Fibroblast of lung (primary cell): ENCODE measurements around the gene ABHD16A. TPM values are rescaled to one million over a fixed set of nuclear protein-coding genes. Genes with fewer than 3 reads are reported as not detected.

ENCODE experiments used
- DNase-seq, 2 donors: peaks; one replicate each; pipeline versions ENCODE4 v3.0.0 to v3.0.0-alpha.2; 2010; ENCODE audit warnings: low read depth in 2 of 2
- H2AFZ ChIP-seq: 2 replicates; pipeline ENCODE4 v1.5.1; 2012; ENCODE audit warnings: low read length, control low read depth, inconsistent platforms
- H3K27ac ChIP-seq: 2 replicates; pipeline ENCODE4 v1.5.1; 2011; ENCODE audit warnings: low read length, control low read depth; ENCODE audit not compliant: insufficient read depth
- H3K27me3 ChIP-seq: 2 replicates; pipeline ENCODE4 v1.5.1; 2011; ENCODE audit warnings: mild to moderate bottlenecking, low read length; ENCODE audit not compliant: control insufficient read depth, insufficient read depth
- H3K36me3 ChIP-seq: 2 replicates; pipeline ENCODE4 v1.5.1; 2011; ENCODE audit warnings: low read length; ENCODE audit not compliant: control insufficient read depth, insufficient read depth
- H3K4me1 ChIP-seq: 2 replicates; pipeline ENCODE4 v1.5.1; 2011; ENCODE audit warnings: low read length; ENCODE audit not compliant: control insufficient read depth, insufficient read depth; ENCODE audit errors: extremely low read depth
- H3K4me2 ChIP-seq: 2 replicates; pipeline ENCODE4 v1.5.1; 2011; ENCODE audit warnings: low read length, control low read depth; ENCODE audit not compliant: insufficient read depth; ENCODE audit errors: extremely low read depth
- H3K4me3 ChIP-seq, 4 experiments: fragments of 200-600 bp in 1 of 4; sonication (generic) in 1 of 4; replicated peaks in 1 of 4; 2 replicates each; pipeline ENCODE4 v1.5.1; 2011 to 2016; ENCODE audit warnings: low read length in 4 of 4, low read depth in 3 of 4, mild to moderate bottlenecking in 3 of 4, control low read depth in 2 of 4, inconsistent platforms in 1 of 4, mixed read lengths in 1 of 4; ENCODE audit not compliant: insufficient read depth in 1 of 4; ENCODE audit errors: control extremely low read depth in 1 of 4
- H3K79me2 ChIP-seq: 2 replicates; pipeline ENCODE4 v1.5.1; 2012; ENCODE audit warnings: mild to moderate bottlenecking, low read length, inconsistent platforms; ENCODE audit not compliant: control insufficient read depth, insufficient read depth
- H3K9ac ChIP-seq: 2 replicates; pipeline ENCODE4 v1.5.1; 2011; ENCODE audit warnings: mild to moderate bottlenecking, low read length, control low read depth; ENCODE audit not compliant: insufficient read depth
- H3K9me3 ChIP-seq: 2 replicates; pipeline ENCODE4 v1.5.1; 2012; ENCODE audit warnings: low read depth, low read length; ENCODE audit not compliant: control insufficient read depth, insufficient read depth
- H4K20me1 ChIP-seq: 2 replicates; pipeline ENCODE4 v1.5.1; 2011; ENCODE audit warnings: low read length; ENCODE audit not compliant: control insufficient read depth, insufficient read depth; ENCODE audit errors: extremely low read depth
- CTCF ChIP-seq, 2 donors: IDR thresholded peaks in 1 of 2; conservative IDR thresholded peaks in 1 of 2; 1 replicate in 1 of 2; 2 replicates in 1 of 2; pipeline ENCODE4 v1.5.1; 2011 to 2012; ENCODE audit warnings: low read length in 2 of 2, control low read depth in 1 of 2, inconsistent platforms in 1 of 2, low read depth in 1 of 2, mild to moderate bottlenecking in 1 of 2
- EZH2 ChIP-seq: IDR thresholded peaks from 2 replicates; pipeline ENCODE4 v1.5.1; 2012; ENCODE audit warnings: low read length, control low read depth, mild to moderate bottlenecking; ENCODE audit errors: missing control alignments
- polyA plus RNA-seq, 2 donors: library from polyadenylated mRNA; depleted of rRNA in 1 of 2; stranded (reverse) in 1 of 2; unstranded in 1 of 2; fragments of >200 nt; gene quantifications; 2 replicates each; pipeline ENCODE4 v1.2.1, GENCODE V29; 2011 to 2012; ENCODE audit warnings: missing spikeins in 1 of 2
- total RNA-seq: library from RNA; depleted of rRNA; stranded (reverse); fragments of >200 nt; gene quantifications from 2 replicates; pipeline ENCODE4 v1.2.1, GENCODE V29; 2014

Gene ABHD16A
- total and polyA plus RNA-seq, 2 donors (not counting 1 experiment from before 2014, with no cell fraction given), result 25.1 to 72.0 TPM

- TF ChIP-seq CTCF (conservative IDR thresholded peaks at IDR 0.05 in 1 of 2, IDR thresholded peaks at IDR 0.05 in 1 of 2; ENCODE audit: low read depth in 1 of 2, low read length in 2 of 2) (no peak), EZH2 (no peak)
- Histone ChIP-seq H4K20me1 (no peaks in the 10 kb centered on the region), H3K4me1 (peaks cover 9% of the 10 kb centered on the region), H3K9me3 (no peaks in the 10 kb centered on the region), H3K4me3 (no peak overlapping the region), H3K27ac (no peak overlapping the region), H3K79me2 (peaks cover 43% of the 10 kb centered on the region), H3K9ac (no peak overlapping the region), H3K4me2 (no peak overlapping the region), H3K27me3 (no peaks in the 10 kb centered on the region), H2AFZ (no peak overlapping the region), H3K36me3 (peaks cover 5% of the 10 kb centered on the region)
- no peak for DNase-seq
Measured at GRCh38 chr6:31654574-31655348, 48.4 kb downstream of the ABHD16A start.

GRCh38 chr6:31652925-31653724, 50.0 kb downstream of the ABHD16A start:
- Histone ChIP-seq H3K4me2 (peak overlapping the region; percentile 79), H4K20me1 (no peaks in the 10 kb centered on the region), H3K9ac (peak overlapping the region; percentile 96), H2AFZ (peak overlapping the region; percentile 73), H3K79me2 (peaks cover 34% of the 10 kb centered on the region), H3K4me3 (peak overlapping the region; percentile 55 to 96 (median 66)), H3K27me3 (no peaks in the 10 kb centered on the region), H3K9me3 (no peaks in the 10 kb centered on the region), H3K36me3 (peaks cover 6% of the 10 kb centered on the region), H3K4me1 (no peaks in the 10 kb centered on the region), H3K27ac (peak overlapping the region; percentile 98)
- TF ChIP-seq CTCF (conservative IDR thresholded peaks at IDR 0.05 in 1 of 2, IDR thresholded peaks at IDR 0.05 in 1 of 2; ENCODE audit: low read depth in 1 of 2, low read length in 2 of 2) (peak; percentile 12 to 13), EZH2 (no peak)
- DNase-seq, result peak in 1 of 2 donors; percentile 88

- H4K20me1 ChIP-seq, result no peaks in the 10 kb centered on the region
- H3K4me2 ChIP-seq, result peak overlapping the region; percentile 49
- H2AFZ ChIP-seq, result peak overlapping the region; percentile 30
- H3K79me2 ChIP-seq, result peaks cover 30% of the 10 kb centered on the region
- peak overlapping the region; percentile 55 to 96 (median 66) for H3K4me3 ChIP-seq
- H3K27ac ChIP-seq, result peak overlapping the region; percentile 98
- peaks cover 8% of the 10 kb centered on the region for H3K36me3 ChIP-seq
- no peaks in the 10 kb centered on the region for H3K9me3 ChIP-seq
- no peak for TF ChIP-seq EZH2
- TF ChIP-seq CTCF (conservative IDR thresholded peaks at IDR 0.05 in 1 of 2, IDR thresholded peaks at IDR 0.05 in 1 of 2; ENCODE audit: low read depth in 1 of 2, low read length in 2 of 2), result no peak
- H3K4me1 ChIP-seq, result no peaks in the 10 kb centered on the region
- peak; percentile 72 to 77 for DNase-seq
- H3K9ac ChIP-seq, result peak overlapping the region; percentile 96
- H3K27me3 ChIP-seq, result no peaks in the 10 kb centered on the region
Measured at GRCh38 chr6:31651602-31652191, 51.4 kb downstream of the ABHD16A start.
